ENCODE measurements around the gene RDH13. TPM values are rescaled to one million over a fixed set of nuclear protein-coding genes. Genes with fewer than 3 reads are reported as not detected.

RDH13 gene
- polyA plus RNA-seq, 1 of the 3 experiments (the other 2 are of a cell fraction) = 9.6 TPM

GRCh38 chr19:55078996-55079395, 16.0 kb upstream of the RDH13 start (continued):
- no peak for TF ChIP-seq PBX3 (IDR thresholded peaks at IDR 0.05)

GRCh38 chr19:55077106-55077505, 14.2 kb upstream of the RDH13 start:
- Histone ChIP-seq H3K9me3 (no peaks in the 10 kb centered on the region), H3K9me2 (no peaks in the 10 kb centered on the region), H3K4me1 (ENCODE audit: control insufficient read depth in 1 of 2, insufficient read depth in 2 of 2, low read depth in 1 of 2, low read length in 1 of 2) (peaks cover 4 to 18% of the 10 kb centered on the region in 2 experiments; a peak in 2 of 4 replicates), H4K20me1 (ENCODE audit: insufficient read depth) (no peaks in the 10 kb centered on the region), H3K4me3 (ENCODE audit: low read depth in 2 of 2, low read length in 1 of 2) (no peak overlapping the region), H3K79me2 (ENCODE audit: insufficient read depth) (no peaks in the 10 kb centered on the region), H3K27me3 (ENCODE audit: insufficient read depth) (no peaks in the 10 kb centered on the region), H3F3A (replicated peaks; ENCODE audit: insufficient read depth) (peaks cover 6% of the 10 kb centered on the region), H3K27ac (ENCODE audit: low read depth in 2 of 2, low read length in 1 of 2) (no peak overlapping the region), H3K9ac (no peak overlapping the region), H3K4me2 (no peak overlapping the region), H3K36me3 (replicated peaks in 1 of 2; ENCODE audit: control insufficient read depth in 1 of 2, insufficient read depth in 2 of 2, low read length in 1 of 2) (no peaks in the 10 kb centered on the region), H2AFZ (ENCODE audit: low read depth) (no peak overlapping the region)
- 62% methylated on average over 2 of the region's 2 CpGs for WGBS (ENCODE audit: low lambda C conversion rate)
- TF ChIP-seq MXI1 (IDR thresholded peaks at IDR 0.05; ENCODE audit: low read depth, low read length) (no peak), EZH2phosphoT487 (IDR thresholded peaks at IDR 0.05; ENCODE audit: borderline replicate concordance, low read depth) (no peak), SIN3A (IDR thresholded peaks at IDR 0.05; ENCODE audit: borderline replicate concordance, low read depth, low read length) (no peak), IRF3 (IDR thresholded peaks at IDR 0.05; ENCODE audit: low read depth, low read length) (no peak), USF2 (IDR thresholded peaks at IDR 0.05; ENCODE audit: borderline replicate concordance, low read depth, low read length) (no peak), SMC3 (IDR thresholded peaks at IDR 0.05; ENCODE audit: low read depth, low read length) (no peak), ZBTB33 (IDR thresholded peaks at IDR 0.05; ENCODE audit: borderline replicate concordance, low read depth) (no peak), FOXJ3 (CRISPR knock-in tag; IDR thresholded peaks at IDR 0.05) (no peak), RXRA (IDR thresholded peaks at IDR 0.05; ENCODE audit: borderline replicate concordance, low read depth) (no peak), JUND (IDR thresholded peaks at IDR 0.05) (no peak), PBX3 (IDR thresholded peaks at IDR 0.05) (no peak), CHD2 (IDR thresholded peaks at IDR 0.05; ENCODE audit: low read length, partially characterized antibody) (no peak), USF1 (IDR thresholded peaks at IDR 0.05; ENCODE audit: borderline replicate concordance, low read depth) (no peak), GATA2 (CRISPR knock-in tag; IDR thresholded peaks at IDR 0.05) (no peak), MEF2A (IDR thresholded peaks at IDR 0.05; ENCODE audit: borderline replicate concordance, low read depth) (no peak)
- ChIA-PET CTCF (no interaction called here), POLR2A (no interaction called here)
- DNase-seq = no peak
